Activated gamma-delta T cell (primary cell): ENCODE measurements around the gene RPS26.
"Not testable (repeated sequence)": the region's sequence is repeated elsewhere in the genome, so short reads cannot be mapped to it uniquely, and the experiment has no call there.

ENCODE experiments used
- DNase-seq: peaks from one replicate; lab custom pipeline; 2025; lab: John Stamatoyannopoulos, UW

The RPS26 gene

GRCh38 chr12:56021889-56022497 lies 19.7 kb upstream of the RPS26 start:
- DNase-seq: no peak

- DNase-seq: no peak
These were observed 13.1 kb upstream of the RPS26 start for GRCh38 chr12:56028511-56029165.

GRCh38 chr12:56029166-56029519 lies 12.6 kb upstream of the RPS26 start:
- DNase-seq: no peak

- no peak for DNase-seq
These were observed 11.9 kb upstream of the RPS26 start for GRCh38 chr12:56029666-56030293.

GRCh38 chr12:56031987-56032386 lies 9.7 kb upstream of the RPS26 start:
- no peak for DNase-seq

GRCh38 chr12:56034586-56035332 lies 7.0 kb upstream of the RPS26 start:
- no peak for DNase-seq

GRCh38 chr12:56037161-56037560 lies 4.6 kb upstream of the RPS26 start:
- no peak for DNase-seq

GRCh38 chr12:56038022-56038655 lies 3.6 kb upstream of the RPS26 start:
- DNase-seq: no peak

- no peak for DNase-seq
These were observed 1.6 kb upstream of the RPS26 start for GRCh38 chr12:56040151-56040550.

- no peak for DNase-seq
These were observed 661 bp upstream of the RPS26 start for GRCh38 chr12:56040963-56041551.

- not testable (repeated sequence) for DNase-seq
These were observed 704 bp downstream of the RPS26 start for GRCh38 chr12:56042430-56042813.

- no peak for DNase-seq
These were observed 1.1 kb downstream of the RPS26 start for GRCh38 chr12:56042843-56043242.

- DNase-seq: no peak
These were observed 4.5 kb downstream of the RPS26 start for GRCh38 chr12:56046027-56046780.

- no peak for DNase-seq
These were observed 11.7 kb downstream of the RPS26 start for GRCh38 chr12:56053407-56053893.

GRCh38 chr12:56059964-56060363 lies 18.2 kb downstream of the RPS26 start:
- not testable (repeated sequence) for DNase-seq

GRCh38 chr12:56061982-56062381 lies 20.3 kb downstream of the RPS26 start:
- DNase-seq: no peak

GRCh38 chr12:56062996-56063395 lies 21.3 kb downstream of the RPS26 start:
- DNase-seq: no peak

GRCh38 chr12:56071648-56072047 lies 29.9 kb downstream of the RPS26 start:
- no peak for DNase-seq

- DNase-seq: no peak
These were observed 32.7 kb downstream of the RPS26 start for GRCh38 chr12:56074396-56074795.

GRCh38 chr12:56077966-56078365 lies 36.2 kb downstream of the RPS26 start:
- not testable (repeated sequence) for DNase-seq

- no peak for DNase-seq
These were observed 36.7 kb downstream of the RPS26 start for GRCh38 chr12:56078427-56078826.
